BJ (cell line): ENCODE data around the gene SYT12. TPM values are rescaled to one million over a fixed set of nuclear protein-coding genes. Genes with fewer than 3 reads are reported as not detected.
A peak's percentile ranks its signal among the peaks of the same experiment; 100 is the strongest.

Source experiments
- CTCF ChIA-PET: fragments of 350-600 bp; formaldehyde crosslinking; extraction: SDS; loops from one replicate; lab custom pipeline; 2021; ENCODE audit warnings: antibody characterized with exemption, inconsistent platforms; lab: Yijun Ruan, JAX
- POLR2A ChIA-PET: fragments of 300-600 bp; sonication (Branson Sonifier 250); formaldehyde crosslinking; extraction: SDS; loops from one replicate; lab custom pipeline; 2021; ENCODE audit warnings: antibody characterized with exemption; lab: Charles Lee
- DNase-seq: peaks from one replicate; pipeline ENCODE4 v3.0.0-alpha.2; 2011; ENCODE audit warnings: low read depth
- H3K27me3 ChIP-seq: 2 replicates; pipeline ENCODE4 v1.6.0; 2011; ENCODE audit warnings: low read length; ENCODE audit not compliant: control insufficient read depth, insufficient read depth
- H3K36me3 ChIP-seq: 2 replicates; pipeline ENCODE4 v1.5.1; 2011; ENCODE audit warnings: low read length; ENCODE audit not compliant: control insufficient read depth, insufficient read depth
- H3K4me3 ChIP-seq: 2 replicates; pipeline ENCODE4 v1.5.1; 2011; ENCODE audit warnings: low read depth, mild to moderate bottlenecking, control low read depth, low read length
- polyA plus RNA-seq: library from polyadenylated mRNA; depleted of rRNA; stranded (reverse); fragments of >200 nt; gene quantifications from 2 replicates; pipeline ENCODE4 v1.2.3, GENCODE V29; 2011
- TF ChIP-seq, protein P1 (sequence below): IDR thresholded peaks from 2 replicates; pipeline ENCODE4 v1.5.1; 2011; ENCODE audit warnings: low read depth, mild to moderate bottlenecking, control low read depth, inconsistent platforms, low read length, moderate library complexity; ENCODE audit not compliant: insufficient read depth

SYT12 gene
- polyA plus RNA-seq, 1 experiment: 0.13 TPM

DNA sequence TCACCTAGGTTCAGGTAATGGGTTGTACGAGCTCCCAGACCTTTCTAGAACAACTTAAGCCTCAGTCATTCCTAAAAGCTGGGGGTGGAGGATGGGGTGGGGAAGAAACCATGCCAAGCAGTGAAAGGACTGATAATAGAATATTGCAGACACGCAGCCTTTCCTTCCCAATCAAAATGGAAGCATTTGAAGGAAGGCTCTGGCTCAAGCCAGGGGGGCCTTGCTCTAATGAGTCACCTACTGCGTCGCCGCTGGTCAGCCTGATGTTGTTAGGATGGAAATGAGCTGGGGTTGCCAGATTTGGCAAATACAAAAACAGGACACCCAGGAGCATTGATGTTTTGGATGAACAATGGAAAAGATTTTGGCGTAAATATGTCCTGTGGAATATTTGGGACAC, 6.2 kb downstream of the SYT12 start:
- no peak overlapping the region for H3K4me3 ChIP-seq
- H3K27me3 ChIP-seq: peaks cover 8% of the 10 kb centered on the region
- no peak for DNase-seq
- H3K36me3 ChIP-seq: no peaks in the 10 kb centered on the region
- TF ChIP-seq, protein P1, sequence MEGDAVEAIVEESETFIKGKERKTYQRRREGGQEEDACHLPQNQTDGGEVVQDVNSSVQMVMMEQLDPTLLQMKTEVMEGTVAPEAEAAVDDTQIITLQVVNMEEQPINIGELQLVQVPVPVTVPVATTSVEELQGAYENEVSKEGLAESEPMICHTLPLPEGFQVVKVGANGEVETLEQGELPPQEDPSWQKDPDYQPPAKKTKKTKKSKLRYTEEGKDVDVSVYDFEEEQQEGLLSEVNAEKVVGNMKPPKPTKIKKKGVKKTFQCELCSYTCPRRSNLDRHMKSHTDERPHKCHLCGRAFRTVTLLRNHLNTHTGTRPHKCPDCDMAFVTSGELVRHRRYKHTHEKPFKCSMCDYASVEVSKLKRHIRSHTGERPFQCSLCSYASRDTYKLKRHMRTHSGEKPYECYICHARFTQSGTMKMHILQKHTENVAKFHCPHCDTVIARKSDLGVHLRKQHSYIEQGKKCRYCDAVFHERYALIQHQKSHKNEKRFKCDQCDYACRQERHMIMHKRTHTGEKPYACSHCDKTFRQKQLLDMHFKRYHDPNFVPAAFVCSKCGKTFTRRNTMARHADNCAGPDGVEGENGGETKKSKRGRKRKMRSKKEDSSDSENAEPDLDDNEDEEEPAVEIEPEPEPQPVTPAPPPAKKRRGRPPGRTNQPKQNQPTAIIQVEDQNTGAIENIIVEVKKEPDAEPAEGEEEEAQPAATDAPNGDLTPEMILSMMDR: no peak
- CTCF ChIA-PET: interaction anchor here (1.3 kb wide), 2 partner anchors 10 to 335 kb away, joined by 3 read pairs; no protein-coding TSS in a partner anchor
- POLR2A ChIA-PET: no interaction called here

DNA sequence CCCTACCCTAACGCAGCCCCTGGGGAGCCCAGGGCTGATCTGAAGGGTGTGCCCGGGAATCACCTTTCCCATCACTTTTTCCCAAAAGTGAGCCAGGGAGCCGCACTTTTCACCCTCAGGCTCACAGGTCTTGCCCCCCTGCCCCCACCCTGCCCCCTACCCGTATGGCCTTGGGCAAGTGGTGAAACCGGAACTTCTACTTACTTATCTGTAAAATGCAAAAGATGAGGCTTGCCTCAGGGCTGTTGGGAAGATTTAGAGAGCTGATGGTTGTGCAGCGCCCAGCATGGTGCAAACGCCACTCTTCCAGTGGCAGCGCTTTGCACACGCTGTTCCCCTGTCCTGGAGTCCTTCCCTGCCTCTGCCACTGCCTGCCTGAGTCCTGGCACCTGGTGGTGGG, 8.0 kb downstream of the SYT12 start:
- Histone ChIP-seq H3K4me3 (no peak overlapping the region), H3K27me3 (peaks cover 2% of the 10 kb centered on the region; the same call in 1 of the 2 replicates), H3K36me3 (no peaks in the 10 kb centered on the region)
- CTCF ChIA-PET: interaction anchor here (0.6 kb wide), 1 partner anchor 227 kb away, joined by 3 read pairs; no protein-coding TSS in a partner anchor
- POLR2A ChIA-PET: no interaction called here
- TF ChIP-seq, protein P1: no peak
- DNase-seq: no peak

DNA sequence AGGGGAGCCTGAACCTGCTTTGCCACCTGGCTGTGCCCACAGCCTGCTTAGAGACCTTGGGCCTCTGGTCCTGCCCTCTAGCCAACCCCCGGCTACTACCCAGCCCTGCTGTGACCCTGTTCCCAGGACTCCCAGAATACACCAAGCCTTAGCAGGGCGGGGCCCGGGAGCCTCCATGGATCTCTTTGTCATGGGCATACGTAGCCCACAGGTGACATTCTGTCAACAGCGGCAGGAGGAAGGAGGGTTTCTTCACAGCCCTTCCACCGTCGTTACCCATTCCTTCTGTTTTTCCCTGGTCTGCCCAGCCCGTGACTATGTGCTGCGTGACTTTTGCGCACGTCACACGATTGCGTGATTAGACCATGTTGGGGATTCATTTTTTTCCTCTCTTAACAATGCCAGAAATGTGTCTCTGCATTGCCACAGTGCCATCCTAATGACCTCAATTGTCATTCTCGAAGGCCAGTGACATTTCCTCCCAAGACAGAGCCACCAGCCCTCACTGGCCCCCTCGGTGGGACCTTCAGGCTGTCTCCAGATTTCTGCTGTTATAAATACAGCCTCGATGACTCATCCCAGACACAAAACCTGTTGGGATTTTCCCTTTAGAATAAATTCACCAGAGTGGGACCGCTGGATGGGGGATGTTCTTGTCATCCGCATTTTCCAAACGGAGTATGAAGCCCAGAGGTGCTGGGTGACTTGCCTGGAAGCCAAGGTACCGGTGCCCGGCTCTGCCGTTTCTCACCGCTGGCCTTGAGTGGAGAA, 9.0 kb downstream of the SYT12 start:
- DNase-seq: no peak
- TF ChIP-seq, protein P1: no peak
- CTCF ChIA-PET: interaction anchor here (0.5 kb wide), 1 partner anchor 158 kb away, joined by 4 read pairs; no protein-coding TSS in a partner anchor
- Histone ChIP-seq H3K4me3 (no peak overlapping the region), H3K27me3 (peaks cover 2% of the 10 kb centered on the region; the same call in 1 of the 2 replicates), H3K36me3 (no peaks in the 10 kb centered on the region)
- POLR2A ChIA-PET: interaction anchor here (0.6 kb wide), 1 partner anchor 87 kb away, joined by 3 read pairs; the partner anchor contains the start of gene KDM2A

DNA sequence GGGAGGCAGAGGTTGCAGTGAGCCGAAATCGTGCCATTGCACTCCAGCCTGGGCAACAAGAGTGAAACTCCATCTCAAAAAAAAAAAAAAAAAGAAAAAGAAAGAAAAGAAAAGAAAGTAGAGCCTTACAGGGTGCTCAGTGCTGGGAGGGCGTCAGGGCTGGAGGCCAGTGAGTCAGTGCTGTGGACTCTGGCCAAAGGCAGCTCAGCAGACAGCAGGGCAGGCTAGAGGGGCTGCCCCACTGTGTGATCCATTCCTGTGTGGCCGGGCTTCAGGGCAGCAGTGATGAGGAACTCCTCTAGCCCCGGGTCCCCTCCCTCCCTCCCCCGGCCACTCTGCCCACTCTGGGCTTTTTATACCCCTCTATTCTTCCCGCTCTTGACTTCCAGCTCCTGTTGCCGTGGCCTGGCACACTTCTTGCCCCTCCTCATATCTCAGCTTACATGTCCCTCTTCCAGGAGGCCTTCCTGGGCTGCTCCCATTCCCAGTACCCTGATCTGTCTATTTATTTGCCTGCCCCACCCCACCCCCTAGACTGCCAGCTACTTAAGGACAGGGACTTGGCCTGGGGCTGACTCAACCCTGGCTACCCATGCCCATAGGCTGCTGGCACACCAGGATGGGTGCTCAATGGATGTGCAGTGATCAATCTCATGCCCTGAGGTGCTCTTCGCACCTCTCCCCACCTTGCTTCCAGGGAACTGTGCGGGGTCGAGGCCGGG, 10.1 kb downstream of the SYT12 start:
- ChIA-PET CTCF (interaction anchor here (0.5 to 0.8 kb wide), 2 partner anchors 11 to 156 kb away, joined by 4 read pairs; no protein-coding TSS in a partner anchor), POLR2A (interaction anchor here (0.6 kb wide), 1 partner anchor 86 kb away, joined by 3 read pairs; the partner anchor contains the start of gene KDM2A)
- peak; percentile 59 for DNase-seq
- no peak overlapping the region for H3K4me3 ChIP-seq
- H3K27me3 ChIP-seq: 0 out of 2 replicates have a peak, but pooled peaks cover 2% of the 10 kb centered on the region
- TF ChIP-seq, protein P1: no peak
- H3K36me3 ChIP-seq: no peaks in the 10 kb centered on the region
